ENCODE results near the gene MUC6.

MUC6 gene

DNA sequence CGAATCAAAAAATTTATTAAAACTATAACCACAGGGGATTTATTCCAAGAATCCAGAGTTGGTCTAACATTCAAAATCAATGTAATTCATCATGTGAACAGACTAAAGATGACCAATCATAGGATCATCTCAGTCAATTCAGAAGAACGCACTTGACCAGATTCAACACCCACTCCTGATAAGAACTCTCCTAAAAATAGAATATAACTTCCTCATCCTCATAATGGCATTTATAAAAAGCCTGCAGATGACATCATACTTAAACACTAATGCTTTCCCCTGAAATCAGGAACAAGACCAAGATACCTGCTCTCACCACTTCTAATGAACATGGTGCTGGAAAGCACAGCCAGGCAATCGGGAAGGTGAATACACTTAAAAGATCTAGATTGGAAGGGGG, 27.6 kb upstream of the MUC6 start:
- no peak for DNase-seq
- no peak for TF ChIP-seq POLR2A (IDR thresholded peaks at IDR 0.05; ENCODE audit: low read length)
- no peak for TF ChIP-seq GATA1 (IDR thresholded peaks at IDR 0.05; ENCODE audit: low read depth, low read length)

GRCh38 chr11:1062075-1062820, 25.7 kb upstream of the MUC6 start:
- TF ChIP-seq POLR2A (IDR thresholded peaks at IDR 0.05; ENCODE audit: low read length) (no peak), GATA1 (IDR thresholded peaks at IDR 0.05; ENCODE audit: low read depth, low read length) (no peak)

GRCh38 chr11:1060852-1061616, 24.5 kb upstream of the MUC6 start:
- DNase-seq, result no peak
- TF ChIP-seq POLR2A (IDR thresholded peaks at IDR 0.05; ENCODE audit: low read length) (no peak), GATA1 (IDR thresholded peaks at IDR 0.05; ENCODE audit: low read depth, low read length) (no peak)

More at GRCh38 chr11:1062075-1062820, 25.7 kb upstream of the MUC6 start:
- DNase-seq, result no peak

- TF ChIP-seq POLR2A (IDR thresholded peaks at IDR 0.05; ENCODE audit: low read length), result no peak
- no peak for TF ChIP-seq GATA1 (IDR thresholded peaks at IDR 0.05; ENCODE audit: low read depth, low read length)
- DNase-seq, result no peak
Measured at GRCh38 chr11:1060410-1060809, 23.9 kb upstream of the MUC6 start.

- TF ChIP-seq POLR2A (IDR thresholded peaks at IDR 0.05; ENCODE audit: low read length) (no peak), GATA1 (IDR thresholded peaks at IDR 0.05; ENCODE audit: low read depth, low read length) (no peak)
- DNase-seq, result no peak
Measured at GRCh38 chr11:1059759-1060158, 23.2 kb upstream of the MUC6 start.

DNA sequence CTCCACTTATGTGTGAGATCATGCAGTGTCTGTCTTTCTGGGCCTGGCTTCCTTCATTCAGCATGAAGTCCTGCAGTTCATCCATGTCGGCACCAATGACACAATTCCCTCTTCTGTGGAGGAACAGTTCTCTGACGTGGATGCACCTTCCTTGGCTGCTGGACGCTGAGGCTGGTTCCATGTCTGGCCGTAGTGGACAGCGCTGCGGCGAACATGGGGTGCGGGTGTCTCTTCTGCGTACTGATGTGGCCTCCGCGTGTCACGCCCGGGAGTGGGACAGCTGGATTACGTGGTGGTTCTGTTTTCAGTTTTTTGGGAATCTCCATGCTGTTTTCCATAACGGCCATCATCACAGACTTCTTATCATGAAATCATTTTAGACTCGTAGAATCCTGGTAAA, 21.3 kb upstream of the MUC6 start:
- TF ChIP-seq GATA1 (IDR thresholded peaks at IDR 0.05; ENCODE audit: low read depth, low read length), result no peak
- TF ChIP-seq POLR2A (IDR thresholded peaks at IDR 0.05; ENCODE audit: low read length), result no peak
- no peak for DNase-seq

GRCh38 chr11:1055990-1056771, 19.7 kb upstream of the MUC6 start:
- no peak for TF ChIP-seq GATA1 (IDR thresholded peaks at IDR 0.05; ENCODE audit: low read depth, low read length)
- TF ChIP-seq POLR2A (IDR thresholded peaks at IDR 0.05; ENCODE audit: low read length), result no peak

DNA sequence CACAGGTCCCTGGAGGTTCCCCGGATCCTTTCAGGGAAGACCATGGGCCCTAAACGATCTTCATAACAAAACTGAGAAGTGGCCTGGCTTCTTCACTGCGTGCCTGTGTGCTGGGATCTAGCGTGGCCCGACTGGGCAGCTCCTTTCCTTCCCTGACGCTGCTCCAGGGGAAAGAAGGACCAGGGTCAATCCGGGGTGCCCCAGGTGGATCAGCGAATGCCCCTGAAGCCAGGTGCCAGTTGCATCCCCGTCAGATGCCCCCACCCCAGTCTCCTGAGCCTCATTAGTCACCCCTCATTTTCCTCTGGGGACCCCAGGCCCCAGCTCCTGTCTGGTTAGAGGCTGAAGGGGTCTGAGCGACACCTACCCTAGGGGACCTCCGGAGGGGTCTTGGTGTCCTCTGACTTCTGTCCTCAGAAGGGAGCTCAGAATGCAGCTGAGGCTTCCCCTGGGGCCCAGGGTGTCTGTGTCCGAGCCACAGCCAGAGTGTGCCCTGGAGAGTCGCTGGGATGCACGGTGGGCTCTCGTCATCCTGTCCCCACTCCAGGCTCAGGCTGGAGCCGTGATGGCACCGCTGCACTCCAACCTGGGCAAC, 18.7 kb upstream of the MUC6 start:
- no peak for DNase-seq
- TF ChIP-seq POLR2A (IDR thresholded peaks at IDR 0.05; ENCODE audit: low read length), result no peak
- no peak for TF ChIP-seq GATA1 (IDR thresholded peaks at IDR 0.05; ENCODE audit: low read depth, low read length)

More at GRCh38 chr11:1055990-1056771, 19.7 kb upstream of the MUC6 start:
- DNase-seq, result no peak

GRCh38 chr11:1054143-1055108, 17.9 kb upstream of the MUC6 start:
- no peak for DNase-seq
- TF ChIP-seq GATA1 (IDR thresholded peaks at IDR 0.05; ENCODE audit: low read depth, low read length) (no peak), POLR2A (IDR thresholded peaks at IDR 0.05; ENCODE audit: low read length) (no peak)

GRCh38 chr11:1053121-1053901, 16.8 kb upstream of the MUC6 start:
- TF ChIP-seq GATA1 (IDR thresholded peaks at IDR 0.05; ENCODE audit: low read depth, low read length) (no peak), POLR2A (IDR thresholded peaks at IDR 0.05; ENCODE audit: low read length) (no peak)
- DNase-seq, result no peak

DNA sequence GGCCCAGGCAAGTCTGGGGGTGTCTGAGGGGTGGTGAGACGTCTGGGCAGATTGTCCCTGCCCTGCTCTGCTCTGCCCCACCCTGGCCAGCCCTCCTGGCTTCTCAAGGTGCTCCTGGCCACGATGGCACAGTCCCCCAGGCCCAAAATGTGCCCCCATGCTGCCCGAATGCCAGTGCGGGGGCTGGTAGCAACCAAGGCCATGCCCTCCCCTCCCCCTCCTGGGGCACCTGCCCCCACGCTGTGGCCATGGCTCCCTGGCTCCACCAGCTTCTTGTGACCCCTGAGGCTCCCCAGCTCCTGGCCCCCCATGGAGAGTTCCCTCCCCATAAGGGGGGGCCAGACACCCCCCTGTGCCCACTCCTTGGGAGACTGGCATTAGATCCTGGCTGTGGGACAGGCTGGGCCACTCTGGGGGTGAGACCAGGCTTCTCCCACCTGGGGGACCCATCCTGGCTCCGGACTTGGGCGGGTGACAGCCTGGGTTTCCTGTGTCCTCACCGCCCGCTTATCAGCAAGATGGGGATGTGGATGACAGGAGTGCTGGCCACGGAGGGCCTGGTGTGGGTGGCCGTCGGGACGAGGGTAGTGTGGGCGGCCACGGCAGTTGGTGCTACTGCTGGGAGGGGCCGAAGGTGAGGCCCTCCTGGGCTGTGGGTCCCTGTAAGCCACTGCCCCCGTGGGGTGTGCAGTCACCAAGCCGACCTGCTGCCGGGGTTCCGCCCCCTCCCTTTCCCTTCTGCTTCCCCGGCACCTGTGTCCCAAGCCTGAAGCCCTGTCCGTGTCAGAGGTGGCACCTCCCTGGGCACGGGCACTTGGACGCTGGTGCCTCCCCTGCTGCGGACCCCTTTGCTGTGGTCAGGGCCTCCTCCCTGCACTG, 15.9 kb upstream of the MUC6 start:
- TF ChIP-seq POLR2A (IDR thresholded peaks at IDR 0.05; ENCODE audit: low read length) (no peak), GATA1 (IDR thresholded peaks at IDR 0.05; ENCODE audit: low read depth, low read length) (no peak)
- DNase-seq, result no peak
